HCEC 1CT (cell line): Measurements from ENCODE around the gene SMAD3.

Experiments used
- DNase-seq: peaks from one replicate; pipeline ENCODE4 v3.0.0-alpha.2; 2017

The SMAD3 gene

GRCh38 chr15:67082007-67082536 is 16.7 kb downstream of the SMAD3 start:
- no peak for DNase-seq

- DNase-seq, result no peak
These were observed 17.8 kb downstream of the SMAD3 start for GRCh38 chr15:67083135-67083762.

- no peak for DNase-seq
These were observed 19.2 kb downstream of the SMAD3 start for GRCh38 chr15:67084561-67084960.

GRCh38 chr15:67085237-67085817 is 19.9 kb downstream of the SMAD3 start:
- DNase-seq, result no peak

- peak; percentile 77 for DNase-seq
These were observed 20.6 kb downstream of the SMAD3 start for GRCh38 chr15:67085818-67086636.

GRCh38 chr15:67086637-67086914 is 21.2 kb downstream of the SMAD3 start:
- DNase-seq, result no peak

- no peak for DNase-seq
These were observed 22.2 kb downstream of the SMAD3 start for GRCh38 chr15:67087507-67088172.

- DNase-seq, result peak; percentile 53
These were observed 24.1 kb downstream of the SMAD3 start for GRCh38 chr15:67089217-67090193.

- DNase-seq, result no peak
These were observed 25.1 kb downstream of the SMAD3 start for GRCh38 chr15:67090297-67091070.

GRCh38 chr15:67091071-67091979 is 25.9 kb downstream of the SMAD3 start:
- peak; percentile 87 for DNase-seq

GRCh38 chr15:67091980-67092677 is 26.7 kb downstream of the SMAD3 start:
- DNase-seq, result no peak

GRCh38 chr15:67092752-67093503 is 27.5 kb downstream of the SMAD3 start:
- no peak for DNase-seq

- no peak for DNase-seq
These were observed 28.1 kb downstream of the SMAD3 start for GRCh38 chr15:67093504-67093862.

GRCh38 chr15:67094001-67094826 is 28.8 kb downstream of the SMAD3 start:
- no peak for DNase-seq

- no peak for DNase-seq
These were observed 30.5 kb downstream of the SMAD3 start for GRCh38 chr15:67095912-67096311.

- peak; percentile 75 for DNase-seq
These were observed 31.3 kb downstream of the SMAD3 start for GRCh38 chr15:67096546-67097294.

- no peak for DNase-seq
These were observed 32.0 kb downstream of the SMAD3 start for GRCh38 chr15:67097424-67097823.
